DMS153 treated with DMSO at 0.1 percent for 48 hours (cell line): ENCODE results near the gene CABP7.

Experiments
- DNase-seq: peaks from one replicate; lab custom pipeline; 2025; ENCODE audit not compliant: unreplicated experiment; lab: John Stamatoyannopoulos, UW

The CABP7 gene

DNA sequence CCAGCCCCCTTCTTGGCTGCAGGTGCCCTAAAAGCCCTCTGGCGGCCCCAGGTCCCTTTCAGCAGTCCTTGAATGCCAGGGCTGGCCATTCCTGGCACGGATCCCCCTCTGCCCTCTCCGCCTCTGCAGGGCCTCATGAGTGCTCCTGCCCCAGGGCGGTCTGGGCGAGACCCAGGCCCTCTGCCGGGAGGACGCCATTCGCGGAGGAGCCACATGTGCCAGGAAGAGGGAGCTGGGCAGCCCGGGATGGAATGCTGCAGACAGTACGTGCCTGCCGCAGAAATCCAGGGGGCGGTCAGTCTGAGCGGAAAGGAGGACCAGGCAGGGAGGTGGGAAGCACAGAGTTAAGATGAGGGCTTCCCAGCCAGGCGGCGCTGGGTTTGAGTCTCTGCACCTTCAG, 2.8 kb downstream of the CABP7 start:
- no peak for DNase-seq

DNA sequence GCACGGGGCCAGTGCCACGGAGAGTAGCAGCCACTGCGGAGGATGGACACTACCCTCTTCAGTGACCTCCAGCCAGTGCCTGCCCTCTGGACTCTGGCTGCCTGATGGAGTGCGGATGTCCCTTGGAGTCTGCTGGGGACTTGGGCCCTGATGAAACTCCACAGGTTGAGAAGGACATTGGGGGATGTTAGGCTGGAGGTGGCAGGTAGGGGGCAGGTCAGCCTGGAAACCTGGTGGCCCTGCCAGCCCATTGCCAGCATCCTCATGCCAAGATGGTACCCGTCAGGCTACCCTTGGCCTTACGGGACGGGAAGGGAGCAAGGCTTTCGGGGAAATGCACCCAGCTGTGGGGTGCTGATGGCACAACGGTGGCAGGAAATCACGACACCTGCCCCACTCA, 4.0 kb downstream of the CABP7 start:
- DNase-seq, result no peak

GRCh38 chr22:29724843-29725242, 5.0 kb downstream of the CABP7 start:
- no peak for DNase-seq

- DNase-seq, result no peak
Observed at GRCh38 chr22:29726106-29726505, 6.3 kb downstream of the CABP7 start.

- no peak for DNase-seq
Observed at GRCh38 chr22:29726512-29727130, 6.8 kb downstream of the CABP7 start.

DNA sequence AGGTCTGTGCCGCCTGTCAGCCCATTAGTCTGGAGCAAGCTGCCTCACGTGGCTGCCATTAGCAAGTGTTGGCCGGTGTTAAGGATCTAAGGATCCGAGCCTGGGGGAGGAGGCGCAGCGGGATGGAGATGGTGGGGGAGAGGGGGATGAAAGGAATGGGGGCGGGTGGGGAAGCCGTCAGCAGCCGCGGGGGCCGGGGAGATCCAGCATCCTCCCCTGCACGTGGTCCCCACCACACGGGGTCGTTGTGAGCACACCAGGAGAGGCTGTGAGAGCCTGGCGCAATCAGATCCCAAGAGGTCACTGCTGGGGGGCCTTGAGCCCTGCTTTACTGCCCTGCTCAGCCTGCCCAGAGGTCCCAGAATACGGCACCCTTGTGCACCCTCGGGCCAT, 7.3 kb downstream of the CABP7 start:
- DNase-seq, result no peak

- DNase-seq, result no peak
Observed at GRCh38 chr22:29729161-29729560, 9.4 kb downstream of the CABP7 start.

GRCh38 chr22:29731058-29731850, 11.5 kb downstream of the CABP7 start:
- DNase-seq, result no peak

- DNase-seq, result no peak
Observed at GRCh38 chr22:29732883-29733282, 13.1 kb downstream of the CABP7 start.

- peak; percentile 67 for DNase-seq
Observed at GRCh38 chr22:29733362-29734201, 13.8 kb downstream of the CABP7 start.

DNA sequence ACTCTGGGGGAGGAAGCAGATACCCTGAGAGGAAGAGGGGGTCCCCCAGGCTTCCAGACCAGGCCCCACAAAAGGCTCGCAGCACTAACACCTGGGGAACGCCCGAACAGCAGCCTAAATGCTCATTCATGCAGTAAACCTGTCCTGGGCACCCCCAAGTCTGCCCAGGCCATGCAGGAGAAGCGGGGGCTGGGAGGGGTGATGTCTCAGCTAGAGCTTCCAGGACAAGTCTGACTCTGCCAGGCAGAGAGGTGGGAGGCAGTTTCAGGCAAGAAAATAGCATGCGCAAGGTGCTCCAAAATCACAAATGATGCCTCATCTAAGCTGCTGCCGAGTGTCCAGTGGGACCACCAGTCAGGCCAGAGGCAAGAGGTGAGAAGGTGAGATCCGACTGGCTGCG, 14.6 kb downstream of the CABP7 start:
- no peak for DNase-seq

DNA sequence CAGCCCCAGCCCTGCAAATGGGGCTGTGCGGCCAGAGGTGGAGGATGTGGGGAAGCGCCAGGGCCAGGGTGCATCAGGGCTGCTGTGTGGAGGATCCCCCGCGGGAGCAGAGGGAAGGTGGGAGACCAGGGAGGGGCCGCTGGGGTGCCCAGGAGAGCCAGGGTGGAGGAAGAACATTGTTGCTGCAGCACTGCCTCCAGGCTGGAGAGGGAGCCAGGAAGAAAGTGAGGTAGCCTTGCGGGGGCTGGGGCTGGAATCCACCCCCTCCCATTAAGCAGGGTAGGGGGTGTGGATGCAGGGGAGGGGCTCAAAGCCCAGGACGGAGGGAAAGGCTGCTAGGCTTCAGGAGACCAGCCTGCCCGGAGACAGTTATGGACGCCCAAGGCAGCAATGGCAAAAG, 15.0 kb downstream of the CABP7 start:
- DNase-seq, result no peak

GRCh38 chr22:29735416-29735815, 15.6 kb downstream of the CABP7 start:
- no peak for DNase-seq

GRCh38 chr22:29737251-29738117, 17.7 kb downstream of the CABP7 start:
- no peak for DNase-seq

DNA sequence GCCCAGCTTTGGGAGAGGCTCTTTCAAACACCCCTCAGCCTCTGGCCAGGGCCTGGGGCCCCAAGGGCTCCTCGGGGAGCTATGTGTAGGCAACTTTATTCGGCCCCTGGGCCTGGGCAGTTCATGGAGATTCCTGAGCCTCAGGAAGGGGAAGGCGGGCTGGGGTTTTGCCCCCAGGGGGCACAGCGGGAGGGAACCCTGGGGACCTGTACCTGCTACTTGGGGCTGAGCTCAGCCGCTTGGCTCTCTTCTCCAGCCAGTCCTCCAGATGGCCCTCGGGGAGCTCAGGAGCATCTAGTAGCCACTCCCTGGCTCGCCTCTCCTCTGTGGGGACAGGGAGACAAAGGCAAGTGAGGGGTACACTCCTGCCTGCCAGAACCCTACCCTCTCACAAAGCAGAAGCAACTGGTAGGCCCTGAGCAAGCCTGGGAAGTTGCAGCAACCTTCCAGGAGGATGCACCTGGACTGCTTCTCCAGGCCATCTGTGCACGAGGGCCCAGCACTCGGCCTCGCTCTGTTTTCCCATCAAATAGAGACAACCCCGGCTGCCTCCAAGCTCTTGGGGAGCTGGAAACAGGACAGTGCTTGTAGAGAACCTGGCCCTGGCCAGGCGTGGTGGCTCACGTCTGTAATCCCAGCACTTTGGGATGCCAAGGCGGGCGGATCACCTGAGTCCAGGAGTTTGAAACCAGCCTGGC, 18.5 kb downstream of the CABP7 start:
- DNase-seq, result no peak

- DNase-seq, result no peak
Observed at GRCh38 chr22:29739346-29739875, 19.6 kb downstream of the CABP7 start.

DNA sequence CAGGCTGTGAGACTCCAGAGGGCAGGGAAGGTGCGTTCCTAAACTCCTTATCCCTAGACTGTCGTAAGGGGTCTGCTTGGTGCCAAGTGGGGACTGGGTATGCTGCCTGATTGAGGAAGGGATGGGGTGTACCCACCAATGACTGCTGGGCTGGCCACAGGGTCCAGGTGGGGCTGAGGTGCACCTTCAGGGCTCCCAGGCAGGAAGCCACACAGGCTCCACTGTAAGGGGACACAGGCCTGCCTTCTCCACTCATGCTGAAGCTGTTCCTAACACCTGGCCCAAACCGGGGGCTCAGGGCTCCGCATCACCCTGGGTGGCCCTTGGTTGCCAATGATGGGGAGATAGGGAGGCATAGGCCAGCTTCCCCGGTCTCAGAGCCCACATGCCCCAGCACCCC, 20.4 kb downstream of the CABP7 start:
- DNase-seq, result no peak

DNA sequence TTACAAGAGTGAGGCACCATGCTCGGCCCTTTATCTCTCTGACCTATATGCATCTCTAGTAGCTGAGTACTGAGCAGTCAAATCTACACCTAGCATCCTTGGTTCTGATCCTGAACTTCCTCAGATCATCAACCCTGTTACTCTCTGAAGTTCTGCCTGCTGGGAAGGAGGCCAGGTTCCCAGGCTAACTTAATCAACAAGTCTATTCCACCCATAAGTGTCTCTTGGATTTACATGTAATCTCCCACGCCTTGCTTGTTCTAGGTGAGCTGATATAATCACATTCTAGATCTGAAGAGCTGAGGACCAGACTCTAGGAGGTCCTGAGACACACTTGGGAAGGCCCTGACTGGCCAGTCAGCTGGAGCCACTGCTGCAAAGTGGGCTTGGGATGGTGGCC, 22.1 kb downstream of the CABP7 start:
- DNase-seq, result no peak

- no peak for DNase-seq
Observed at GRCh38 chr22:29742326-29742725, 22.5 kb downstream of the CABP7 start.

DNA sequence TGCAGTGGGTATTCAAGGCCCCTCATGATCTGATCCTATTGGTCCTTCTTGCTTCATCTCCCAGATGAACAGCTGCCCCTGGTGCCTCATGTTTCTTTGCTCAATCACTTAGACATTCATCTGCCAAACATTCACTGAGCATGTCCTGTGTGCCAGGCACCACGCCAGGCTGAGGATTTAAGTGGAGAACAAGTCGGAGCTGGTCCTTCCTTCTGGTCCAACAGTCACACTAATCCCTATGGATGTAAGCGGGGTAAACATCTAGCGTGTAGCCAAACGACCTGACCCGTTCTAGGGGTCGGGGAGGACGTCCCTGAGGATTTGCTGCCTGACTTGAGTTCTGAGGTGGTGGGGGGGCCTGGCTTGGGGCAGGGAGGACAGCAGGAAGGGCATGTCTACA, 25.1 kb downstream of the CABP7 start:
- DNase-seq, result no peak
